Central memory CD8-positive, alpha-beta T cell (primary cell): ENCODE results near the gene FBXO31.

Experiments used
- ATAC-seq: fragments of 150-1000 bp; cut with Tn5 transposase; replicated peaks from 2 replicates; pipeline ENCODE4 v1.10.0; 2022; ENCODE audit warnings: mild to moderate bottlenecking, moderate FRiP score, moderate number of reproducible peaks; ENCODE audit not compliant: poor library complexity, severe bottlenecking; ENCODE audit errors: extremely low read depth
- DNase-seq, 2 donors: peaks; one replicate each; pipeline ENCODE4 v3.0.0; 2021; ENCODE audit warnings: low spot score in 2 of 2
- H3K27ac Mint-ChIP-seq: one replicate; pipeline ENCODE4 v1.8.0; 2022; ENCODE audit warnings: low read depth, mild to moderate bottlenecking, moderate library complexity, mixed read lengths
- H3K27me3 Mint-ChIP-seq: one replicate; pipeline ENCODE4 v1.8.0; 2022; ENCODE audit warnings: mixed read lengths
- H3K36me3 Mint-ChIP-seq: one replicate; pipeline ENCODE4 v1.8.0; 2022; ENCODE audit warnings: mild to moderate bottlenecking, moderate library complexity, mixed read lengths; ENCODE audit not compliant: insufficient read depth
- H3K4me1 Mint-ChIP-seq: one replicate; pipeline ENCODE4 v1.8.0; 2022; ENCODE audit warnings: mixed read lengths
- H3K4me3 Mint-ChIP-seq: one replicate; pipeline ENCODE4 v1.8.0; 2022; ENCODE audit warnings: mild to moderate bottlenecking, moderate library complexity, mixed read lengths
- H3K9me3 Mint-ChIP-seq: one replicate; pipeline ENCODE4 v1.8.0; 2022; ENCODE audit warnings: mixed read lengths

Gene FBXO31

GRCh38 chr16:87291944-87292343 is 91.6 kb downstream of the FBXO31 start:
- Mint-ChIP-seq H3K36me3 (no peaks in the 10 kb centered on the region), H3K4me3 (no peak overlapping the region), H3K9me3 (peaks cover 5% of the 10 kb centered on the region), H3K4me1 (no peaks in the 10 kb centered on the region), H3K27ac (no peak overlapping the region), H3K27me3 (no peaks in the 10 kb centered on the region)
- ATAC-seq = no peak
- DNase-seq = no peak

GRCh38 chr16:87288753-87289362 is 94.7 kb downstream of the FBXO31 start:
- Mint-ChIP-seq H3K9me3 (peaks cover 5% of the 10 kb centered on the region), H3K4me1 (no peaks in the 10 kb centered on the region), H3K36me3 (no peaks in the 10 kb centered on the region), H3K27ac (no peak overlapping the region), H3K27me3 (no peaks in the 10 kb centered on the region), H3K4me3 (no peak overlapping the region)
- ATAC-seq (no peak), DNase-seq (no peak)

- no peaks in the 10 kb centered on the region for H3K4me1 Mint-ChIP-seq
- H3K9me3 Mint-ChIP-seq = peaks cover 1% of the 10 kb centered on the region
- DNase-seq = no peak
- no peak overlapping the region for H3K27ac Mint-ChIP-seq
- no peaks in the 10 kb centered on the region for H3K36me3 Mint-ChIP-seq
- no peak overlapping the region for H3K4me3 Mint-ChIP-seq
- no peaks in the 10 kb centered on the region for H3K27me3 Mint-ChIP-seq
- ATAC-seq = no peak
Measured at GRCh38 chr16:87286839-87287626, 96.5 kb downstream of the FBXO31 start.

GRCh38 chr16:87284183-87284582 is 99.4 kb downstream of the FBXO31 start:
- no peaks in the 10 kb centered on the region for H3K9me3 Mint-ChIP-seq
- no peaks in the 10 kb centered on the region for H3K4me1 Mint-ChIP-seq
- H3K27me3 Mint-ChIP-seq = no peaks in the 10 kb centered on the region
- DNase-seq = no peak
- H3K4me3 Mint-ChIP-seq = no peak overlapping the region
- no peaks in the 10 kb centered on the region for H3K36me3 Mint-ChIP-seq
- no peak for ATAC-seq
- no peak overlapping the region for H3K27ac Mint-ChIP-seq

GRCh38 chr16:87279094-87279658 is 104.4 kb downstream of the FBXO31 start:
- ATAC-seq (no peak), DNase-seq (no peak)
- H3K27ac Mint-ChIP-seq = no peak overlapping the region
- peaks cover 6% of the 10 kb centered on the region for H3K4me1 Mint-ChIP-seq
- H3K36me3 Mint-ChIP-seq = no peaks in the 10 kb centered on the region
- H3K9me3 Mint-ChIP-seq = no peaks in the 10 kb centered on the region
- H3K4me3 Mint-ChIP-seq = no peak overlapping the region
- peaks cover 11% of the 10 kb centered on the region for H3K27me3 Mint-ChIP-seq

- Mint-ChIP-seq H3K9me3 (no peaks in the 10 kb centered on the region), H3K4me3 (no peak overlapping the region), H3K36me3 (no peaks in the 10 kb centered on the region), H3K4me1 (peaks cover 6% of the 10 kb centered on the region), H3K27ac (no peak overlapping the region), H3K27me3 (peaks cover 11% of the 10 kb centered on the region)
- ATAC-seq = no peak
- DNase-seq = no peak
Measured at GRCh38 chr16:87278191-87279093, 105.1 kb downstream of the FBXO31 start.
